ENCODE results near the gene UNC13C.
"Not testable (repeated sequence)": the region's sequence is repeated elsewhere in the genome, so short reads cannot be mapped to it uniquely, and the experiment has no call there.

UNC13C gene

DNA sequence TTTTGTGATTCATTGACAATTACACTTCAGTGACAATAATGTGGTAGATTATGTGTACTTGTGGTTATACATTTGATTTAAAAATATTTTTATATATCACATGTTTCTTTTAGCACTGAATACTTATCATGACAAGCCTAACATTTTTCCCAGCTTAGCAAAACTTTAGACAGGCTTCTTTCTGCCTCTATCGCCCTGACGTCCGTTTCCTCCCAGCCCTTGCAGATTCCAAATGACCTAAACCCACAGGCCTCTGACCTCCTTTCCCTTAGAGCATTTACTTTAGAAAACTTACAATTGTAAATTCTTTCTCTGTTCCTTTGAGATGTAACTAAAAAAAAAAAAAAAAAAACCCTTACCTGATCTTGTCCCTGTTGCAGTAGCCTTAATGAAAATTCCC is 326.1 kb downstream of the UNC13C start:
- no peak for DNase-seq (ENCODE audit: low spot score)

DNA sequence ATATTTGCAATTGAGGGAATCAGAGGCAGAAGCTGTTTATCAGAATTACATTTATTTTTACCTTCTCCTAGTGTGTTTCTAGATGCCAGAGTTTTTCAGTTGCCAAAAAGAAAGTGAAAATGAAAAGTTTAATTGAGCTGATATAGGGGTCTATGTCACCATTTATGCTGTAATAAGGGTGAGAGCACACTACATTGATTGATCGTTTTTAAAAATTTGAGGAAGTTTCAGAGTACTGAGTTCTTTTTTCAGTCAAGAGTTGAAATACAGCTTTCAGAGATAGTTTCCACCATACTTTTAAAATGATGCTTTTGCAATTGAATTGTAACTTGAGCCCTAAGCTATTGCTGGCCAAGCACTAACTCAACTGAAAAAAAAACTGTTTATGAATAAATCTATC is 326.9 kb downstream of the UNC13C start:
- no peak for DNase-seq (ENCODE audit: low spot score)

DNA sequence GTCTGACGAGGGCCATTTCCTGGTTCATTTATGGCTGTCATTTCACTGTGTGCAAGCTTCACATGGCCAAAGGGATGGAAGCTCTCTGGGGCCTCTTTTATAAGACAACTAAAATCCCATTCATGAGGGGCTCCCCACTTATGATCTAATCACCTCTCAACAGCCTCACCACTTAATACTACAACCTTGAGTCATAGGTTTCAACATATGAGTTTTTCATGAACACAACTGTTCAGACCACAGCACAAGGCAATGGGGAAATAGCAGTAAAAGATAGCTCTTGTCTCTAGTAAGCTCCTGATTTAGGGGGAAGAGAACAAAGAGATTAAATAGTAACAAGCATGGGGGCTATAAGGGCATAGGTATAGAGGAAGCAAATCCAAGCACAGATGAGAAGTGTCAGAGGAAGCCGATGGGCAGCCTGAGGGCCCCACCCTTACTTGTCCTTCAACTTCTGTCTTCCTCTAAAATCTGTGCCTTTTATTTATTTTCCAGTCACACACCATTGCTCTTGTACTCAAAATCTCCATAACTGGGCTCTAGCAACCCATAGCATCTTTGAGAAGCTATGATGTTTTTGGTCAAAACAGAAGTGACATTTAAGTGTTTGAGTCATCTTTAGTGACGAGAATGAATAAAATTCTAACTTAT is 329.1 kb downstream of the UNC13C start:
- DNase-seq (ENCODE audit: low spot score), result no peak

DNA sequence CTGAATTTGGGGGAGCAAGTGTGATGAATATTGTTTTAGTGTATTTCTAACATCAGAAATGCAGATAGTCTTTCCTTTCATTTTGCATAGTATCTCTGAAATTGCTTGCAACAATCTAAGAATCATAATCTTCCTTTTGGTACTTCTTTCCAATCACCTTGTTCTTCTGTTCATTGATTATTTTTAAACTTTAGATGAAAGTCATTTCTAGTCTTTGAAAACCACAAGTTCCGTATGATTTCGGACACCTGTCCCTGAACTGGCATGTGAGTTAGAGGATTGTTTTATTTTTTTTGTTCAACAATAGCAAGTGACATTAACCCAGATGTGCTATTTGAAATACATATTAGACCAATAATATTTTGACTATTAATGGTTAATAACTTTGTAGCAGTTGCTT is 329.7 kb downstream of the UNC13C start:
- no peak for DNase-seq (ENCODE audit: low spot score)

DNA sequence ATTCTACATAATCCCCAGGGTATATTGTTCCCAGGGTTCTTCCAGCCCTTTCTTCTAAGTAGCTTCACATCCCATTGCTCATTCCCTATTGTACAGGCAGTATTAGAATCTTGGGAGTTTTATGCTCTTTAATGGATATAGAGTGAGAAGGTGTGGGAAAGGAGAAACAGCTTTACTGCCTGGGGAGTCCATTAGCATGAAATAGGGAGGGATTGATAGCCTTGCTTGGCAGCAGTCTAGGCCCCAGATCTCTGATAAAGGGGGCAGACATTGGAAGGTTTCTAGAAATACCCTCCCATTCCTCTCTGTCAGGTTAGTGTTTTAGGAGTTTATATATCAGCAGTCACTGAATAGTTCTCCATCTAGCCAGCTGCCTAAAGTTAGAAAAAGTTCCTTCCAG is 334.3 kb downstream of the UNC13C start:
- DNase-seq (ENCODE audit: low spot score), result no peak

DNA sequence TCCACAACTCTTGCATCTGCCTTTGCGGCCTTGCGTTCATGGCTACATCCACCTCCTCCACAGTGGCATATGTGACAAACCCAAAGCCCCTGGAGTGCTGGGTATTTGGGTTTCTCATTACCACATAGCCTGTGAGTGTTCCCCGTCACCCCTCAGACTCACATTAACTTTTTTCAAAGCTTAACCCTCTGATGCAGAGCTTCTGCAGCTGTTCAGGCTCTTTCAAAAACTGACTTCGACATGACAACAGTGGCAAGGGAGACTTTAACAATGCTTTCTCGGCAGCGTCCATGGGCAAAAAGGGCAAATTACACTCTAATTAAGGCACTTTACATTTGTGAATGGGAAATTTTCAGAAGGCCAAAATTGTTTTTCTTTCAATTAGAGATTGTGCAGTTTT is 343.2 kb downstream of the UNC13C start:
- DNase-seq (ENCODE audit: low spot score), result no peak

DNA sequence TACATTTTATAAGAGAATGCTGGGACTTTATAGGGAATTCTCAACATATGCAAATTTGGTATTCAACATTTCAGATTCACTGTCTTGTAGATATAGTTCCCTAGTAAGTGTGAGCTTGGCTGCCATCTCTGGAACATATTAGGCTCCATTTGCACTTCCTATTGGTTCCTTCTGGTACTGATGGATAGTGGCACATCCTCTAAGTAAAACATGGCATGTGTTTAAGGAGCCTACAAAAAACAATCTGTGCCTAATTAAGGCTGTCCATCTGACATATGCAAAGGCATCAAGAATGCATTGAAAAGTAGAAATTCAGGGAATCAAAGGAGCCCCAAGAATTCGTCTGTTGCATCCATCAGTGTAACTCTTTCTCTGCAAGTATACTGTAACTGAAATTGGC is 344.1 kb downstream of the UNC13C start:
- DNase-seq (ENCODE audit: low spot score), result no peak

DNA sequence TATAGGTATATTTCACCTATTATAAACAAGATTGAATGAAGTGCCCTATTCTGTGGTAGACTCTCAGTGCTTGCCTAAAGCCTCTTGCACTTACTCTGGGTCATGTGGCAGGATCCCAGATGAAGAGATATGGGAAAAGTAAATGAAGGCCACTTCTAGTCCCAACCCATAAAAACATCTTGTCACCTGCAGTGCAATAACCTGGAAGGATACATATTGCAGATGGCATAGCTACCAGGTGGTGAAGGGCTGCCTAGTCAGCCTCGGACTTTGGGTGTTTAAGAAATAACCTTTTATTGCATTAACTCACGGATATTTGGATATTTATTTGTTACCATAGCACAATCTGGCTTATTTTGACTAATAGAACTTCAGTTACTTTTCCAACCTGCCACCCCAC is 367.1 kb downstream of the UNC13C start:
- DNase-seq (ENCODE audit: low spot score), result peak; percentile 63

DNA sequence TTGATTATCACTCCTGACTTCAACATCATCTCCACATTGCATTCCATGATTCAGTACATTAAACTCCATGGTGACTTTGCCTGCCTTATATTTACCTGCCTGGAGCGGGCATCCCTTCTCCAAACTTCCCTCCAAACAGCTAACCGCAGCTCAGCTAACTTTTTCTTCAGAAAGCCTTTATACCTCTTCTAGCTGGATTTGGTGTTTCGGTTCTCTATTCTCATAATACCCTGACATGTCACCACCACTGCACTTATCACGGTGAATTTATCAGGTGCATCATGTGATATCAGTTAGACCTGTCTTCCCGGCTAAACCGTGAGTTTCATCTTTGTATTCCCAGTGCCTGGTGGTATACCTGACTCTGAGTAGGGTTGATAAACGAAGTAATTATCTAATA is 367.6 kb downstream of the UNC13C start:
- DNase-seq (ENCODE audit: low spot score), result no peak

DNA sequence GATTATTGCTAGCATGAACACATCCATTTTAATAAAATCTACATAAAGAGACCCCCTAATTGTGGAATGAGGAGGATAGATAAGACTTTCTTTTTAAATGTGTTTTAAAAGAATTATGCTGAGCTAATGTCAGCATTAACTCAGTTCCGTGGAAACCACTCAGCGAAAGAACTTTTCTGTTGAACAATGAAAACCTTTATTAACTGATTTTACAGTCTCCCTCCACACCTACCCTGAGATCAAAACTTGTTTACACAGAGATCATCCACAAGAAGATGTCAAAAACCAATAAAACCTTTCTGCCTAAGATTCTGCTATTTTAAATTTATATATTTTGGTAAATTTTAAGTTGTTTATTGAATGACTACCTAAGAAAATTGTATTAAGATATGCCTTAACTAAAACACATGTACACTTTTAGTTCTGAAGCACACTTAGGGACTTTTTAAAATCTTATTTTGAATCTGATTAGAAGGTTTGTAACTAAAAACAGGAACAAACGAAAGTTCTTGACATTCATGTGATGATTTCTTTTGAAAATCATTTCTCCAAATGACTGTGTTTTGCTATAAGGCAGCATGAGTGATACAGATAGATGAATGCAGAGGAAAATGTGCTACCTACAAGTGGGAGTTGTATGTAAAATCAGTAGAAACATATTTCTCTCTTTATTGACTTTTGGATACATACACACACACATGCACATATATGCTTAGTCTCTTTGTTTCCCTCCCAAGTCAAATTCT is 369.0 kb downstream of the UNC13C start:
- no peak for DNase-seq (ENCODE audit: low spot score)

DNA sequence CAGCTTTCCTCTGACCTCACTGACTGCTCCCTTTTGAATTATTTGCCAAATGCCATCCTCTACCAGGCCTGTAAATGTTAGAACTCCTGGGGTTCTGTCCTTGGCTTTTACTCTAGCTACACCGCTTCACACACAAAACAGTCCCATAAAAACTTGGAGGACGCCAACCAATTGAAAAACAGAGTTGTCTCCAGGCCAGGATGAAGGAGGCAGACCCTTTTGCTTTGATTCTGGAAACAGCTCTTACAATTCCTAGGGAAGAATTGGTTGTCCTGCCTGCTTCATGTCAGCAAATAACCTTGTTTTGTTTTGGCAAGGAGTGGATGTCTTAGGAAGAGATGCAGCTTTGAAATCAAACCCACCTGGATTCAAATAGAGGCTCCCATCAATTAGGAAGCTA is 375.5 kb downstream of the UNC13C start:
- peak; percentile 67 for DNase-seq (ENCODE audit: low spot score)

DNA sequence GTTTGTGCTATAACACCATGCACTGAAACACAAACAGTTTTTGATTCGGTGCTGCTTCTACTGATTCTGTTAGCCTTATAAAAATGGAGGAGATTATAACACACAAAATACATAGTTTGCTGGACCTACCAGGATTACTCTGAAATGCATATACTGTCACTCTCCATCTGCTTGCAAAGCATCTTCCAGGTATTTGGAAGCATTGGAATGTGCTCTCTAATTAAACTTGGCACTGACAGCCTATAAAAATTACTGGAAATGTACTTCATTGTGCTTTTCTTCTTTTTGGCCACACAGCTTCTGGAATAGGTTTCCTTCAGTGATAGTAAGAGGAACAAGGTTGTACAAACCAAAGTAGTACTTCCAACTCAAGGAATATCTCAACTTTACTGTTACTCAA is 376.1 kb downstream of the UNC13C start:
- DNase-seq (ENCODE audit: low spot score), result peak; percentile 84

DNA sequence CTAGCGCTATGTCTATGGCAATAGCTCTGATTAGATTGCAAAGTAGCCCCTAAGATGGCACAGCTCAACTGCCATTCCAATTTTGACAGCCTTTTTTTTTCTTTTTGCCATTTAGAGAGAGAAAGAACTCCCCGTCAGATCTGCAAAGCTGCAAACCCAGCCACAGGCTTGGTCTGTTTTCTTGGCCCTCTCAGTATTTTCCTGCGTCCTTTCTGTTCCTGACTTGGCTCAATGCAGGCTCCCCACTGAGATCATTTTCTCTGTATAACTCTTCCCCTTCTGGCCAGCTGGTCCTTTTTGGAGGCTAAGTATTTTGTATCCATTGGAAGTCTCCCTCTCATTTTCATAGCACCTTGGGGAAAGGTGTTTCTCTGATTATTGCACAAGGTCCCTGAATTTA is 386.7 kb downstream of the UNC13C start:
- DNase-seq (ENCODE audit: low spot score), result peak; percentile 98

DNA sequence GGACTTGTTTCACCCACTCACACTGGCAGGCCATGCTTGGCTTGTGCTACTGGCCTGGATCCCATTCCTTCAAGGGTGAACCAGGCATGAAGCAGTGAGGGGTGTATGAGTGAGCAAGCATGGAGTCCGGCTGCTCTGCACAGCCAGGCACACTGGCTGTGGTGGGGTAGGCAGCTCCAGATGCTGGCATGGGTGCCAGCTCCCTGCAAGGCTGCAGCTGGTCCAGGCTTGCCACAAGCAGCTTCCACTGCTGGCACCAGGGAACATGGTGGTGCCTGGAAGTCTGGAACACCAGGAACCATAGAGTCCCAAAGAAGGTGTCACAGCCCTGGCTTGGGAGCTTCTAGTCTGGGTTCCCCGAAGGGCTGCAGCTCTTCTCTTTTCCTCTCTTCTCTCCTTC is 395.1 kb downstream of the UNC13C start:
- DNase-seq (ENCODE audit: low spot score), result no peak

DNA sequence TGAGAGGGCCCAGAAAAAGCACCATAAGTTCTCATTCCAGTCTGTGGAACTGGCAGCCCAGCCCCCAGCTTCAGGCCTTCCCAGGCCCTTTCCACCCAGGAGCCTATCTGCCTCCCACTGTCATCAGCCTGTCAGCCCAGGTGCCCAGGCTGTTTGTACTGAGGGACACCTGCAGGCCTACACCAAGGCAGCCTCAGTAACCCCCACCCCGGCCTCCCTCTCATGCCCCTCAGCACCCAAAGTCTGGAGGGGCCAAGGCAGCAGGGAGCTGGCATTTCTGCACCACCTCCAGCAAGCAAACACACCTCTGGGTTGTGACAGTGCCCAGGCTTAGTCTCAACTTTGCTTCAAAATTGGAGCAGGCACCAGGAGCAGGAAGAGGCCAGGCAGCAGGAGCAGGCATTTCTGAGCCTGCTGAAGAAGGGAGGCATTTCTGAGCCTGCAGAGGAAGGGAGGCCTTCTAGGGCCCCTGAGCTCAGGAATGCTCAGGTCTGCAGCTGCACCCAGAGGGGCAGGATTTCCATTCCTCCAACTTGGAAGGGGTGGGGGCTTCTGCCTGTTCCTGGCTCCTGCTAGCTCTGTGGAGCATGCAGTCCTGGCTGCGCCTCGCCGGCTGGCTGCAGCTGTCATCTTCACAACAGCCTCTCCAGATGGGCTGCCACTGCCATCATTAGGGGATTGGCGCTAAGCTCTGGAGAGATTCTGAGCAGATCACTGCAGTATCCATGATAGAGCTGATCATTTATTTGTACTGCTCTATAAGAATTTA is 396.1 kb downstream of the UNC13C start:
- no peak for DNase-seq (ENCODE audit: low spot score)

DNA sequence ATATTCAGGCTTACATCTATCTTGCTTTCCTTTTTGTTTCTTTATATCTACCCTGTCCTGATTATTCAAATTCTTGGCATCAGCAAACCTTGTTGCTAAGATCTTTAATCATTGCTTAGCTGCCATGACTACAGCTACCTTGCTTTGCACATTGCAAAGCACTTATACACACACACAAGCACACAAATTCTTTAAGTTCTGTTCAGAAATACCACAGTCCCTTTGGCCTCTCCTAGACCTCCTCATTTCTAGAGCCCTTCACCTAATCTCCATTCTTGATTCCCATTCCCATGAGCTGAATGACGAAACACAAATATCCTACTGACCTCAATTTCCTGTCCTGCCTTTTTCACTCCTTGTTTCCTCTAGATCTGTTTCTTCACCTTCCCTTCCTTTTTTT is 409.6 kb downstream of the UNC13C start:
- DNase-seq (ENCODE audit: low spot score), result no peak

DNA sequence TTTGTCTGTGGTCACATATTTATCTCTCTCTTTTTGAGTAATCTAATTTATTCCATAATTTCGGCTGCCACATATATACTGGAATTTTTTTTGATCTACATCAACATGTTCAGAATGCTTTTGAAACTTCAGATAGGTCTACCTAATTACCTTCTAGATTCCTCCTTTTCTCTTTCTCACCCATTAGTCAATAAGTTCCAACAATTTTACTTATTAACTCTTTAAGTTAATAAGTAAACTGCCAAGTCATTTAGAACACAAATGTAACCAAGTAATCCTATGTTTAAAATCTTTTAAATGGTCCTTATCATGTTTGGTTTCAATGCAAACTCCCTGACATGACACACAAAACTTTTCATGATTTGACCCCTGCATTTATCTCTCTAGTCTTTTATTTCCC is 410.5 kb downstream of the UNC13C start:
- DNase-seq (ENCODE audit: low spot score), result no peak

DNA sequence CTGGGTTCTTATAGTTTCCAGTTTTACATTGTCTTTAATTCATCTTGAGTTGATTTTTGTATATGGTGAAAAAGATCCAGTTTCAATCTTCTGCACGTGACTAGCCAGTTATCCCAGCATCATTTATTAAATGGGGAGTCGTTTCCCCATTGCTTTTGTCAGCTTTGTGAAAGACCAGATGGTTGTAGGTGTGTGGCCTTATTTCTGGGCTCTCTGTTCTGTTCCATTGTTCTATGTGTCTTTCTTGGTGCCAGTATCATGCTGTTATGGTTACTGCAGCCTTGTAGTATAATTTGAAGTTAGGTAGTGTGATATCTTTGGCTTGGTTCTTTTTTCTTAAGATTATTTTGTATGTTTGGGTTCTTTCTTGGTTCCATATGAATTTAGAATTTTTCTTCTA is 432.2 kb downstream of the UNC13C start:
- peak; percentile 80 for DNase-seq (ENCODE audit: low spot score)

DNA sequence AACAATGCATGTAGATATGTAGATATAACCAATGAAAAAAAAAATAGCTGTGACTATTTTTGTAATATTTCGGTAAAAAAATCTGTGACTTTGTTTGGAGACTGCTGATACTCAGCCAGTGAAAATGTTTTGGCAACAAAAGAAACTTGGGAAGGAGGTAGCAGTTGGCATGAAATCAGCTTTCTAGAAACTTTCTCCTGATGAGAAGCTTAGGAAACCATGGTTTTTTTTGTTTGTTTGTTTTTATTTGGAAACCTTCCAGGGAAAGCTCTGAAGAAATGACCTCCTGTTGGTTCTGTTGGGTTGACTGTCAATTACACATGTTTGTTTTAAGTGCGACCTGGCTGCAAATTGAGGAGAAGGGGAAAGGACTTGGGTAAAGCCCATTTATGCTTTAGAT is 445.9 kb downstream of the UNC13C start:
- peak; percentile 26 for DNase-seq (ENCODE audit: low spot score)

DNA sequence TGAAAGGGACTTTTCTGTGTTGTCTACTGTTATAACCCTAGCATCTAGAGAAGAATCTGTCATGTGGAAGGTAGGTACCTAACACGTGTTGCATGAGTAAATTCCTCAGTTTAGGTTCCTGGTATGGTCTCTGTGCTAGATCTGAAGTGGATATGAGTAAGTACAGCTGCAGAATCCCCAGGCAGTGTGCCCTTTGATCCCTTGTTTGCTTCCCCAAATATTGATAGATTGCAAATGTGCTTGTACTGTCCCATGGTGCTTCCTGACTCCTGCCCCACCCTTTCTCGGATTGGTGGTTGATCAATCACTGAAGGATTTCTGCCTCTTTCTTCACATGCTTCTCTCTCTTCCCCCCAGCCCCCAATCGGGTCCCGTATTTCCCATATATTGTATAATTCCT is 450.4 kb downstream of the UNC13C start:
- no peak for DNase-seq (ENCODE audit: low spot score)

DNA sequence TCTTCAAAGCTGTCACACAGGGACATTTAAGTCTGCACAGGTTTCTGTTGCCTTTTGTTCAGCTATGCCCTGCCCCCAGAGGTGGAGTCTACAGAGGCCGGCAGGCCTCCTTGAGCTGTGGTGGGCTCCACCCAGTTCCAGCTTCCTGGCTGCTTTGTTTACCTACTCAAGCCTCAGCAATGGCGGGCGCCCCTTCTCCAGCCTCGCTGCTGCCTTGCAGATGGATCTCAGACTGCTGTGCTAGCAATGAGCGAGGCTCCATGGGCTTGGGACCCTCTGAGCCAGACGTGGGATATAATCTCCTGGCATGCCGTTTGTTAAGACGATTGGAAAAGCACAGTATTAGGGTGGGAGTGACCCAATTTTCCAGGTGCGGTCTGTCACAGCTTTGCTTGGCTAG is 472.0 kb downstream of the UNC13C start:
- not testable (repeated sequence) for DNase-seq (ENCODE audit: low spot score)

DNA sequence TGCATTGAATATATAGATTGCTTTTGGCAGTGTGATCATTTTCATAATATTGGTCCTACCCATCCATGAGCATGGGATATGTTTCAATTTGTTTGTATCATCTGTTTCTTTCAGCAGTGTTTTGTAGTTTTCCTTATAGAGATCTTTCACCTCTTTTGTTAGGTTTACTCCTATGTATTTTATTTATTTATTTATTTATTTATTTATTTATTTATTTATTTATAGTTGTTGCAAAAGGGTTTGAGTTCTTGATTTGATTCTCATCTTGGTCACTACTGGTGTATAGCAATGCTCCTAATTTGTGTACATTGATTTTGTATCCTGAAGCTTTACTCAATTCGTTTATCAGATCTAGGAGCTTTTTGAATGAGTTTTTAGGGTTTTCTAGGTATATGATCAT is 478.2 kb downstream of the UNC13C start:
- DNase-seq (ENCODE audit: low spot score), result no peak

DNA sequence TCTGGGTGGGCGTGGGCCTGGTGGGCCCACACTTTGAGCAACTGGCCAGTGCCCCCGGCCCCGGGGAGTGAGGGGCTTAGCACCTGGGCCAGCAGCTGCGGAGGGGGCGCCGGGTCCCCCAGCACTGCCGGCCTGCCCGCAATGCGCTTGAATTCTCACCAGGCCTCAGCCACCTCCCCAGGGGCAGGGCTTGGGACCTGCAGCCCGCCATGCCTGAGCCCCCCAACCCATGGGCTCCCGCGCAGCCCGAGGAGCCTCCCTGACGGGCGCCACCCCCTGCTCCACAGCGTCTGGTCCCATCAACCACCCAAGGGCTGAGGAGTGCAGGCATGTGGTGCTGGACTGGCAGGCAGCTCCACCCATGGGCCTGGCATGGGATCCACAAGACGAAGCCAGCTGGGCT is 484.3 kb downstream of the UNC13C start:
- no peak for DNase-seq (ENCODE audit: low spot score)
